WTC11 (cell line): ENCODE results near the gene VEGFA. TPM values are rescaled to one million over a fixed set of nuclear protein-coding genes. Genes with fewer than 3 reads are reported as not detected.
A peak's percentile ranks its signal among the peaks of the same experiment; 100 is the strongest.

Experiments
- ATAC-seq: fragments of 200-7000 bp; cut with Tn5 transposase; 2 replicates; pipeline ENCODE4 v1.10.0; 2021; ENCODE audit warnings: mild to moderate bottlenecking, moderate library complexity
- CTCF ChIA-PET: fragments of 300-600 bp; sonication (Branson Sonifier 250); formaldehyde crosslinking; loops from one replicate; lab custom pipeline; 2021; ENCODE audit warnings: antibody characterized with exemption; lab: Charles Lee
- POLR2A ChIA-PET: fragments of 350-600 bp; sonication (Branson Sonifier 250); formaldehyde crosslinking; loops from one replicate; lab custom pipeline; 2021; ENCODE audit warnings: antibody characterized with exemption; lab: Charles Lee
- DNase-seq: peaks from one replicate; pipeline ENCODE4 v3.0.0; 2021; ENCODE audit warnings: low spot score
- H3K27ac Mint-ChIP-seq: 2 replicates; pipeline ENCODE4 v1.8.0; 2021; ENCODE audit warnings: mixed read lengths
- H3K27me3 Mint-ChIP-seq: 2 replicates; pipeline ENCODE4 v1.8.0; 2021; ENCODE audit warnings: low read depth, mild to moderate bottlenecking, moderate library complexity, mixed read lengths
- H3K36me3 Mint-ChIP-seq: 2 replicates; pipeline ENCODE4 v1.8.0; 2021; ENCODE audit warnings: mixed read lengths
- H3K4me1 Mint-ChIP-seq: 2 replicates; pipeline ENCODE4 v1.8.0; 2022; ENCODE audit warnings: mixed read lengths
- H3K4me3 Mint-ChIP-seq: 2 replicates; pipeline ENCODE4 v1.8.0; 2021; ENCODE audit warnings: mild to moderate bottlenecking, moderate library complexity, mixed read lengths
- H3K9me3 Mint-ChIP-seq: 2 replicates; pipeline ENCODE4 v1.8.0; 2021; ENCODE audit warnings: mixed read lengths
- AFF4 ChIP-seq: sonication (generic); formaldehyde crosslinking; IDR thresholded peaks from 2 replicates; pipeline ENCODE4 v1.8.1; 2023; ENCODE audit warnings: mild to moderate bottlenecking, missing genetic modification reagents, borderline replicate concordance
- CREM ChIP-seq: sonication (generic); formaldehyde crosslinking; IDR thresholded peaks from 2 replicates; pipeline ENCODE4 v1.8.1; 2022; ENCODE audit warnings: mild to moderate bottlenecking, missing genetic modification reagents, moderate library complexity
- EMX1 ChIP-seq: fragments of 250-450 bp; sonication (Bioruptor Pico); IDR thresholded peaks from 2 replicates; pipeline ENCODE4 v1.8.0; 2021; ENCODE audit warnings: mild to moderate bottlenecking
- GABPB1 ChIP-seq: sonication (generic); formaldehyde crosslinking; IDR thresholded peaks from 2 replicates; pipeline ENCODE4 v1.8.1; 2023; ENCODE audit warnings: mild to moderate bottlenecking, missing genetic modification reagents
- MYBL2 ChIP-seq: sonication (generic); formaldehyde crosslinking; IDR thresholded peaks from 2 replicates; pipeline ENCODE4 v1.8.1; 2023; ENCODE audit warnings: mild to moderate bottlenecking, moderate library complexity, missing genetic modification reagents
- ZNF121 ChIP-seq: sonication (generic); formaldehyde crosslinking; IDR thresholded peaks from 2 replicates; pipeline ENCODE4 v1.8.0; 2023; ENCODE audit warnings: missing genetic modification reagents
- ZNF138 ChIP-seq: sonication (generic); formaldehyde crosslinking; conservative IDR thresholded peaks from 2 replicates; pipeline ENCODE4 v1.8.1; 2022; ENCODE audit warnings: mild to moderate bottlenecking, moderate library complexity, missing genetic modification reagents
- ZNF671 ChIP-seq: fragments of 250-450 bp; sonication (Bioruptor Pico); IDR thresholded peaks from 2 replicates; pipeline ENCODE4 v1.8.0; 2021; ENCODE audit warnings: mild to moderate bottlenecking
- total RNA-seq: library from RNA; stranded (reverse); gene quantifications from 3 replicates; pipeline ENCODE4 v1.2.3, GENCODE V29; 2021
- TF ChIP-seq, protein P1 (sequence below): sonication (generic); formaldehyde crosslinking; IDR thresholded peaks from 2 replicates; pipeline ENCODE4 v1.8.0; 2022; ENCODE audit warnings: missing genetic modification reagents
- TF ChIP-seq, protein P2 (sequence below): sonication (generic); formaldehyde crosslinking; IDR thresholded peaks from 2 replicates; pipeline ENCODE4 v1.8.1; 2022; ENCODE audit warnings: low read depth, missing genetic modification reagents, borderline replicate concordance

The VEGFA gene
- total RNA-seq, 1 experiment from 2014 or later: 43.8 TPM

- CTCF ChIA-PET: interaction anchor here (0.8 to 2.1 kb wide), 7 partner anchors 19 to 339 kb away, joined by 3 to 6 read pairs (median 5); no protein-coding TSS in a partner anchor
- no peak for DNase-seq
- peaks cover 31% of the 10 kb centered on the region for H3K4me1 Mint-ChIP-seq
Measured at GRCh38 chr6:43740321-43740960, 29.6 kb upstream of the VEGFA start.

GRCh38 chr6:43740961-43741764 is 28.8 kb upstream of the VEGFA start:
- Mint-ChIP-seq H3K27me3 (no peaks in the 10 kb centered on the region), H3K36me3 (no peaks in the 10 kb centered on the region), H3K4me1 (peaks cover 33% of the 10 kb centered on the region), H3K27ac (no peak overlapping the region), H3K9me3 (no peaks in the 10 kb centered on the region), H3K4me3 (no peak overlapping the region)
- TF ChIP-seq MYBL2 (CRISPR knock-in tag): no peak
- no peak for TF ChIP-seq CREM (CRISPR knock-in tag)
- no peak for TF ChIP-seq EMX1 (CRISPR knock-in tag)
- TF ChIP-seq AFF4: no peak
- no peak for TF ChIP-seq ZNF671
- POLR2A ChIA-PET: no interaction called here
- ATAC-seq: no peak
- DNase-seq: no peak
- CTCF ChIA-PET: interaction anchor here (1.0 to 2.1 kb wide), 4 partner anchors 18 to 338 kb away, joined by 4 to 6 read pairs (median 5); no protein-coding TSS in a partner anchor

More at GRCh38 chr6:43740321-43740960, 29.6 kb upstream of the VEGFA start:
- Mint-ChIP-seq H3K9me3 (0 out of 2 replicates have a peak, but pooled peaks cover 2% of the 10 kb centered on the region), H3K27me3 (no peaks in the 10 kb centered on the region), H3K4me3 (no peak overlapping the region), H3K36me3 (no peaks in the 10 kb centered on the region), H3K27ac (no peak overlapping the region)
- POLR2A ChIA-PET: interaction anchor here (0.7 kb wide), 1 partner anchor 45 kb away, joined by 4 read pairs; no protein-coding TSS in a partner anchor
- TF ChIP-seq ZNF121 (CRISPR knock-in tag): 0 out of 2 replicates have a peak, but pooled peaks have one; percentile 26
- TF ChIP-seq, protein P1, sequence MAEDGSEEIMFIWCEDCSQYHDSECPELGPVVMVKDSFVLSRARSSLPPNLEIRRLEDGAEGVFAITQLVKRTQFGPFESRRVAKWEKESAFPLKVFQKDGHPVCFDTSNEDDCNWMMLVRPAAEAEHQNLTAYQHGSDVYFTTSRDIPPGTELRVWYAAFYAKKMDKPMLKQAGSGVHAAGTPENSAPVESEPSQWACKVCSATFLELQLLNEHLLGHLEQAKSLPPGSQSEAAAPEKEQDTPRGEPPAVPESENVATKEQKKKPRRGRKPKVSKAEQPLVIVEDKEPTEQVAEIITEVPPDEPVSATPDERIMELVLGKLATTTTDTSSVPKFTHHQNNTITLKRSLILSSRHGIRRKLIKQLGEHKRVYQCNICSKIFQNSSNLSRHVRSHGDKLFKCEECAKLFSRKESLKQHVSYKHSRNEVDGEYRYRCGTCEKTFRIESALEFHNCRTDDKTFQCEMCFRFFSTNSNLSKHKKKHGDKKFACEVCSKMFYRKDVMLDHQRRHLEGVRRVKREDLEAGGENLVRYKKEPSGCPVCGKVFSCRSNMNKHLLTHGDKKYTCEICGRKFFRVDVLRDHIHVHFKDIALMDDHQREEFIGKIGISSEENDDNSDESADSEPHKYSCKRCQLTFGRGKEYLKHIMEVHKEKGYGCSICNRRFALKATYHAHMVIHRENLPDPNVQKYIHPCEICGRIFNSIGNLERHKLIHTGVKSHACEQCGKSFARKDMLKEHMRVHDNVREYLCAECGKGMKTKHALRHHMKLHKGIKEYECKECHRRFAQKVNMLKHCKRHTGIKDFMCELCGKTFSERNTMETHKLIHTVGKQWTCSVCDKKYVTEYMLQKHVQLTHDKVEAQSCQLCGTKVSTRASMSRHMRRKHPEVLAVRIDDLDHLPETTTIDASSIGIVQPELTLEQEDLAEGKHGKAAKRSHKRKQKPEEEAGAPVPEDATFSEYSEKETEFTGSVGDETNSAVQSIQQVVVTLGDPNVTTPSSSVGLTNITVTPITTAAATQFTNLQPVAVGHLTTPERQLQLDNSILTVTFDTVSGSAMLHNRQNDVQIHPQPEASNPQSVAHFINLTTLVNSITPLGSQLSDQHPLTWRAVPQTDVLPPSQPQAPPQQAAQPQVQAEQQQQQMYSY (CRISPR knock-in tag): no peak
- no peak for ATAC-seq

DNA sequence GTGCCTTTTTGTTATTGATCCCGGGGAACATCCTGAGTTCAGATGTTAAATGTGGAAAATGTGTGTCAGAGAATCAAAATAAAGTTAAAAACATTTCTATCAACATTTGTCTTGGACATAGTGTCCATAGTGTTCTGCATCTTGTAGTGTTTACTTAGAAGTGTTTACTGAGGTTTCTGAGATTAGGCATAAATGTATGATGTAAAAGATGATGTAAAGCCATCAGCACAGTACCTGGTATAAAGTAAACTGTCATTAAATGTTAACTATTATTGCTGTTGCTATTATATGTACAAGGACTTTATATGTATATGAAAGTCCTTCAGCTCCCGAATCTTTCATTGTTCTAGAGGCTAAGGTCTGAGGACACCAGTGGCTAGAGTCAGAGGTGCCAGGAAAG is 28.2 kb upstream of the VEGFA start:
- ATAC-seq: no peak
- CTCF ChIA-PET: interaction anchor here (0.9 to 1.8 kb wide), 5 partner anchors 17 to 332 kb away, joined by 3 to 7 read pairs (median 3); no protein-coding TSS in a partner anchor
- TF ChIP-seq CREM (CRISPR knock-in tag) (no peak), ZNF138 (CRISPR knock-in tag) (no peak), GABPB1 (CRISPR knock-in tag) (0 out of 2 replicates have a peak, but pooled peaks have one; percentile 50)
- TF ChIP-seq, protein P2, sequence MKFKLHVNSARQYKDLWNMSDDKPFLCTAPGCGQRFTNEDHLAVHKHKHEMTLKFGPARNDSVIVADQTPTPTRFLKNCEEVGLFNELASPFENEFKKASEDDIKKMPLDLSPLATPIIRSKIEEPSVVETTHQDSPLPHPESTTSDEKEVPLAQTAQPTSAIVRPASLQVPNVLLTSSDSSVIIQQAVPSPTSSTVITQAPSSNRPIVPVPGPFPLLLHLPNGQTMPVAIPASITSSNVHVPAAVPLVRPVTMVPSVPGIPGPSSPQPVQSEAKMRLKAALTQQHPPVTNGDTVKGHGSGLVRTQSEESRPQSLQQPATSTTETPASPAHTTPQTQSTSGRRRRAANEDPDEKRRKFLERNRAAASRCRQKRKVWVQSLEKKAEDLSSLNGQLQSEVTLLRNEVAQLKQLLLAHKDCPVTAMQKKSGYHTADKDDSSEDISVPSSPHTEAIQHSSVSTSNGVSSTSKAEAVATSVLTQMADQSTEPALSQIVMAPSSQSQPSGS: no peak
- TF ChIP-seq, all 79 proteins: peak for 1
- H3K4me3 Mint-ChIP-seq: no peak overlapping the region
- H3K9me3 Mint-ChIP-seq: no peaks in the 10 kb centered on the region
- POLR2A ChIA-PET: no interaction called here
- no peaks in the 10 kb centered on the region for H3K27me3 Mint-ChIP-seq
- H3K36me3 Mint-ChIP-seq: no peaks in the 10 kb centered on the region
- H3K27ac Mint-ChIP-seq: no peak overlapping the region
- H3K4me1 Mint-ChIP-seq: peaks cover 35% of the 10 kb centered on the region
- no peak for DNase-seq
